ENCODE results near the gene LCN12. TPM values are rescaled to one million over a fixed set of nuclear protein-coding genes. Genes with fewer than 3 reads are reported as not detected.

The LCN12 gene
- total RNA-seq, 1 experiment from 2014 or later = not detected

GRCh38 chr9:136961279-136962065 lies 9.4 kb downstream of the LCN12 start:
- in situ Hi-C loops (cut with HindIII; ENCODE audit: low pct_unique_long_range_greater_than_20kb, low sequenced_read_pairs) = no loop called here
- DNase-seq (ENCODE audit: low read depth, low spot score) = no peak

- no peak for DNase-seq (ENCODE audit: low read depth, low spot score)
- in situ Hi-C loops (cut with HindIII; ENCODE audit: low pct_unique_long_range_greater_than_20kb, low sequenced_read_pairs) = no loop called here
These were observed 10.1 kb downstream of the LCN12 start for GRCh38 chr9:136962163-136962562.

- in situ Hi-C loops (cut with HindIII; ENCODE audit: low pct_unique_long_range_greater_than_20kb, low sequenced_read_pairs) = no loop called here
- DNase-seq (ENCODE audit: low read depth, low spot score) = no peak
These were observed 10.7 kb downstream of the LCN12 start for GRCh38 chr9:136962701-136963248.

- in situ Hi-C loops (cut with HindIII; ENCODE audit: low pct_unique_long_range_greater_than_20kb, low sequenced_read_pairs) = no loop called here
- no peak for DNase-seq (ENCODE audit: low read depth, low spot score)
These were observed 11.3 kb downstream of the LCN12 start for GRCh38 chr9:136963341-136963740.

- in situ Hi-C loops (cut with HindIII; ENCODE audit: low pct_unique_long_range_greater_than_20kb, low sequenced_read_pairs) = no loop called here
- DNase-seq (ENCODE audit: low read depth, low spot score) = no peak
These were observed 11.7 kb downstream of the LCN12 start for GRCh38 chr9:136963751-136964150.

GRCh38 chr9:136964171-136964689 lies 12.2 kb downstream of the LCN12 start:
- no peak for DNase-seq (ENCODE audit: low read depth, low spot score)
- in situ Hi-C loops (cut with HindIII; ENCODE audit: low pct_unique_long_range_greater_than_20kb, low sequenced_read_pairs) = no loop called here

- no peak for DNase-seq (ENCODE audit: low read depth, low spot score)
- in situ Hi-C loops (cut with HindIII; ENCODE audit: low pct_unique_long_range_greater_than_20kb, low sequenced_read_pairs) = no loop called here
These were observed 12.9 kb downstream of the LCN12 start for GRCh38 chr9:136964833-136965422.

- in situ Hi-C loops (cut with HindIII; ENCODE audit: low pct_unique_long_range_greater_than_20kb, low sequenced_read_pairs) = no loop called here
- peak; percentile 78 for DNase-seq (ENCODE audit: low read depth, low spot score)
These were observed 13.9 kb downstream of the LCN12 start for GRCh38 chr9:136965771-136966484.

- no peak for DNase-seq (ENCODE audit: low read depth, low spot score)
- in situ Hi-C loops (cut with HindIII; ENCODE audit: low pct_unique_long_range_greater_than_20kb, low sequenced_read_pairs) = no loop called here
These were observed 16.5 kb downstream of the LCN12 start for GRCh38 chr9:136968333-136969127.

GRCh38 chr9:136969150-136969549 lies 17.1 kb downstream of the LCN12 start:
- no peak for DNase-seq (ENCODE audit: low read depth, low spot score)
- in situ Hi-C loops (cut with HindIII; ENCODE audit: low pct_unique_long_range_greater_than_20kb, low sequenced_read_pairs) = no loop called here

- no peak for DNase-seq (ENCODE audit: low read depth, low spot score)
- in situ Hi-C loops (cut with HindIII; ENCODE audit: low pct_unique_long_range_greater_than_20kb, low sequenced_read_pairs) = no loop called here
These were observed 17.7 kb downstream of the LCN12 start for GRCh38 chr9:136969774-136970173.

GRCh38 chr9:136970361-136970760 lies 18.3 kb downstream of the LCN12 start:
- DNase-seq (ENCODE audit: low read depth, low spot score) = no peak
- in situ Hi-C loops (cut with HindIII; ENCODE audit: low pct_unique_long_range_greater_than_20kb, low sequenced_read_pairs) = no loop called here

GRCh38 chr9:136971746-136972145 lies 19.7 kb downstream of the LCN12 start:
- in situ Hi-C loops (cut with HindIII; ENCODE audit: low pct_unique_long_range_greater_than_20kb, low sequenced_read_pairs) = no loop called here
- no peak for DNase-seq (ENCODE audit: low read depth, low spot score)

- in situ Hi-C loops (cut with HindIII; ENCODE audit: low pct_unique_long_range_greater_than_20kb, low sequenced_read_pairs) = no loop called here
These were observed 20.3 kb downstream of the LCN12 start for GRCh38 chr9:136972335-136972734.

GRCh38 chr9:136972743-136973142 lies 20.7 kb downstream of the LCN12 start:
- no peak for DNase-seq (ENCODE audit: low read depth, low spot score)
- in situ Hi-C loops (cut with HindIII; ENCODE audit: low pct_unique_long_range_greater_than_20kb, low sequenced_read_pairs) = no loop called here

More at GRCh38 chr9:136972335-136972734, 20.3 kb downstream of the LCN12 start:
- no peak for DNase-seq (ENCODE audit: low read depth, low spot score)

- in situ Hi-C loops (cut with HindIII; ENCODE audit: low pct_unique_long_range_greater_than_20kb, low sequenced_read_pairs) = no loop called here
- no peak for DNase-seq (ENCODE audit: low read depth, low spot score)
These were observed 21.8 kb downstream of the LCN12 start for GRCh38 chr9:136973618-136974617.
